Common myeloid progenitor, CD34-positive (primary cell): ENCODE measurements around the gene HIF3A.
"Not testable (repeated sequence)": the region's sequence is repeated elsewhere in the genome, so short reads cannot be mapped to it uniquely, and the experiment has no call there.

Experiments used
- CTCF ChIA-PET: fragments of 350-600 bp; sonication (Branson Sonifier 250); formaldehyde crosslinking; loops from one replicate; lab custom pipeline; 2021; ENCODE audit warnings: antibody characterized with exemption; lab: Charles Lee
- POLR2A ChIA-PET: fragments of 350-600 bp; sonication (Branson Sonifier 250); formaldehyde crosslinking; loops from one replicate; lab custom pipeline; 2021; ENCODE audit warnings: antibody characterized with exemption; lab: Charles Lee
- DNase-seq, 3 donors: peaks; one replicate each; pipeline versions ENCODE4 v3.0.0 to v3.0.0-alpha.2; 2013
- H3K27ac ChIP-seq, 2 experiments: 1 replicate in 1 of 2; 2 replicates in 1 of 2; pipeline ENCODE4 v1.7.0; 2013; ENCODE audit warnings: inconsistent platforms in 2 of 2, low read length in 2 of 2, mild to moderate bottlenecking in 2 of 2, low read depth in 1 of 2, moderate library complexity in 1 of 2; ENCODE audit not compliant: severe bottlenecking in 2 of 2, insufficient read depth in 1 of 2, poor library complexity in 1 of 2
- H3K27me3 ChIP-seq, 5 experiments: replicated peaks in 2 of 5; 1 replicate in 3 of 5; 2 replicates in 2 of 5; pipeline versions ENCODE4 v1.6.1 to v1.7.0; 2013; ENCODE audit warnings: low read length in 4 of 5, mild to moderate bottlenecking in 2 of 5, moderate library complexity in 2 of 5, inconsistent platforms in 1 of 5; ENCODE audit not compliant: insufficient read depth in 5 of 5, control insufficient read depth in 4 of 5
- H3K36me3 ChIP-seq, 4 experiments: 1 replicate in 2 of 4; 2 replicates in 2 of 4; pipeline versions ENCODE4 v1.6.1 to v1.7.0; 2013; ENCODE audit warnings: low read length in 3 of 4, control low read depth in 1 of 4, mild to moderate bottlenecking in 1 of 4; ENCODE audit not compliant: control insufficient read depth in 4 of 4, insufficient read depth in 4 of 4
- H3K4me1 ChIP-seq, 4 experiments: 1 replicate in 3 of 4; 2 replicates in 1 of 4; pipeline versions ENCODE4 v1.6.1 to v1.7.1; 2013; ENCODE audit warnings: low read length in 3 of 4, mild to moderate bottlenecking in 3 of 4, control low read depth in 1 of 4, inconsistent platforms in 1 of 4, moderate library complexity in 1 of 4; ENCODE audit not compliant: control insufficient read depth in 4 of 4, insufficient read depth in 4 of 4; ENCODE audit errors: control extremely low read depth in 1 of 4
- H3K4me3 ChIP-seq, 7 experiments: 1 replicate in 4 of 7; 2 replicates in 3 of 7; pipeline versions ENCODE4 v1.5.1 to v1.7.0; 2013; ENCODE audit warnings: mild to moderate bottlenecking in 7 of 7, low read length in 6 of 7, moderate library complexity in 6 of 7, inconsistent platforms in 2 of 7, low read depth in 2 of 7, control low read depth in 1 of 7; ENCODE audit not compliant: insufficient read depth in 4 of 7, control insufficient read depth in 1 of 7; ENCODE audit errors: extremely low read depth in 1 of 7
- H3K9me3 ChIP-seq, 5 experiments: 1 replicate in 4 of 5; 2 replicates in 1 of 5; pipeline versions ENCODE4 v1.6.1 to v1.7.1; 2013; ENCODE audit warnings: low read length in 4 of 5, mild to moderate bottlenecking in 2 of 5, inconsistent platforms in 1 of 5, low read depth in 1 of 5, moderate library complexity in 1 of 5; ENCODE audit not compliant: control insufficient read depth in 4 of 5, insufficient read depth in 2 of 5; ENCODE audit errors: control extremely low read depth in 1 of 5
- WGBS: methylation state at CpG from one replicate; pipeline ENCODE4 v1.1.5; 2013; ENCODE audit not compliant: insufficient coverage; 5-methylcytosine and 5-hydroxymethylcytosine counted together

Gene HIF3A

DNA sequence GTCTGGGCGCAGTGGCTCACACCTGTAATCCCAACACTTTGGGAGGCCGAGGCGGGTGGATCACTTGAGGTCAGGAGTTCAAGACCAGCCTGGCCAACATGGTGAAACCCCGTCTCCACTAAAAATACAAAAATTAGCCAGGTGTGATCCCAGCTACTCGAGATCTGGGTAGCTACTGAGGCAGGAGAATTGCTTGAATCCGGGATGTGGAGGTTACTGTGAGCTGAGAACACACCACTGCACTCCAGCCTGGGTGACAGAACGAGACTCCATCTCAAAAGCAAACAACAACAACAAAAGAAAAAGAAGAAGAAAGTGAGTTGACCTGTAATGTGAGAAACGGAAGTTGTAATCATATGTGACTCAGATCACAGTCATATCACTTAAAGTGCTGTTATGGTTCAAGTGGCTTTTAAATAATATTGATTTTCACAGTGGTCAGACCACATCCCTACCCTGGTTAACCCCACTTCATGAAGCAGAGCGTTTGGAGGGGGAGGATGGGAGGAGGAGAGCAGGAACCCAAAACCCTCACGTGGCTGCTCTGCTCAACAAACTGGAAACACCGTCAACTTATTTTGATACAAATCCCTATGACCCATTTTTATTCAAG, 34.1 kb upstream of the HIF3A start:
- peaks cover 0 to 58% (median 5%) of the 10 kb centered on the region in 5 experiments for H3K27me3 ChIP-seq
- POLR2A ChIA-PET, result not testable (repeated sequence)

GRCh38 chr19:46264801-46265200, 32.0 kb upstream of the HIF3A start:
- H3K4me1 ChIP-seq, DNase-seq, POLR2A ChIA-PET, H3K4me3 ChIP-seq, H3K36me3 ChIP-seq, H3K9me3 ChIP-seq, H3K27ac ChIP-seq: not testable (repeated sequence)
- peaks cover 0 to 54% (median 6%) of the 10 kb centered on the region in 5 experiments for H3K27me3 ChIP-seq
- CTCF ChIA-PET, result interaction anchor here (0.9 to 5.6 kb wide), 14 partner anchors 10 to 248 kb away, joined by 3 to 36 read pairs (median 4); no protein-coding TSS in a partner anchor
- WGBS, result 100% methylated on average over 4 of the region's 5 CpGs

More for the DNA sequence above, 34.1 kb upstream of the HIF3A start:
- H3K27ac ChIP-seq, H3K4me1 ChIP-seq, H3K9me3 ChIP-seq, H3K36me3 ChIP-seq, H3K4me3 ChIP-seq: not testable (repeated sequence)
- DNase-seq, result peak; percentile 60 to 86 (median 85)
- 68% methylated on average over 5 of the region's 11 CpGs for WGBS
- CTCF ChIA-PET, result interaction anchor here (1.1 to 4.5 kb wide), 2 partner anchors 182 to 185 kb away, joined by 3 to 31 read pairs; no protein-coding TSS in a partner anchor

GRCh38 chr19:46265217-46265828, 31.5 kb upstream of the HIF3A start:
- Histone ChIP-seq H3K36me3 (no peaks in the 10 kb centered on the region), H3K9me3 (no peaks in the 10 kb centered on the region), H3K4me1 (peaks cover 0 to 2% (median 0%) of the 10 kb centered on the region in 4 experiments), H3K4me3 (no peak overlapping the region), H3K27me3 (peaks cover 0 to 56% (median 10%) of the 10 kb centered on the region in 5 experiments), H3K27ac (no peak overlapping the region)
- ChIA-PET CTCF (interaction anchor here (0.8 to 5.6 kb wide), 16 partner anchors 10 to 249 kb away, joined by 3 to 36 read pairs (median 4); no protein-coding TSS in a partner anchor), POLR2A (no interaction called here)
- WGBS, result 22% methylated on average over 9 of the region's 10 CpGs
- DNase-seq, result peak; percentile 78 to 89 (median 86)

- no peak for DNase-seq
- WGBS, result no CpG with 5 or more reads among the region's 7 CpGs
- H3K27me3 ChIP-seq, result peaks cover 3 to 54% (median 19%) of the 10 kb centered on the region in 5 experiments
Observed at GRCh38 chr19:46269101-46269500, 27.7 kb upstream of the HIF3A start.

DNA sequence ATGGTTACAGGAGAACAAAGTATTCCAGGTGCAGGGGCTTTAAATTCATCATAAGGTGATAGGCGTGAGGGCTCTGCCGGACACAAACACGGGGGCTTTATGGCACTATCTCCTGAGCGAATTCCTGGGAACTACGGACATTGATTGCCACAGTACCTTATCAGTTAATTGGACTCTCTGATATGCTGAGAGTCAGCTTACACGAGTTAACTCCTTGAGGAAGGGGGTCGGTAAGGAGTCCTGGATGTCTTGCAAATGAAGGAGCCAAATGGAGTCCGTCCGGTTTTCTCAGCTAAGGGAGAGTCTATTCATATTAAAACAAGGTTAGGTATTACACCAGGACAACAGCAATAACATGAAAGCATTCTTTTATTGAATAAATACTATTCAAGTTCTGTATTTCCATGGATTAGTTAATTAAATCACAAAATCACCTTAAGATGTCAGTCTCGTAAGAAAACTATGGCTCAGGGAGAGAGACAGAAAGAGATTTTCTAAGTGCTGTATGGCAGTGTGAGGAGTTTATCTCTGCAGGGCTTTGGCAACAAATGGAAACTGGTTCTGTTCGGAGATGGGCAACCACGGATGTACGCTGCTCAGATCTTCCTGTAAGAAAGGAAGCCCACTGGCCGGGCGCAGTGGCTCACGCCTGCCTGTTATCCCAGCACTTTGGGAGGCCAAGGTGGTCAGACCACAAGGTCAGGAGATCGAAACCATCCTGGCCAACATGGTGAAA, 26.2 kb upstream of the HIF3A start:
- ChIA-PET CTCF (interaction anchor here (1.1 kb wide), 2 partner anchors 9 to 18 kb away, joined by 3 read pairs; no protein-coding TSS in a partner anchor), POLR2A (no interaction called here)
- no peak overlapping the region for H3K4me3 ChIP-seq

More at GRCh38 chr19:46269101-46269500, 27.7 kb upstream of the HIF3A start:
- H3K4me1 ChIP-seq, result no peaks in the 10 kb centered on the region
- H3K27ac ChIP-seq, result no peak overlapping the region
- H3K36me3 ChIP-seq, result no peaks in the 10 kb centered on the region
- CTCF ChIA-PET, result interaction anchor here (1.5 to 5.6 kb wide), 2 partner anchors 181 to 241 kb away, joined by 4 to 36 read pairs; no protein-coding TSS in a partner anchor
- POLR2A ChIA-PET, result no interaction called here
- H3K9me3 ChIP-seq, result no peaks in the 10 kb centered on the region
- H3K4me3 ChIP-seq, result no peak overlapping the region

DNA sequence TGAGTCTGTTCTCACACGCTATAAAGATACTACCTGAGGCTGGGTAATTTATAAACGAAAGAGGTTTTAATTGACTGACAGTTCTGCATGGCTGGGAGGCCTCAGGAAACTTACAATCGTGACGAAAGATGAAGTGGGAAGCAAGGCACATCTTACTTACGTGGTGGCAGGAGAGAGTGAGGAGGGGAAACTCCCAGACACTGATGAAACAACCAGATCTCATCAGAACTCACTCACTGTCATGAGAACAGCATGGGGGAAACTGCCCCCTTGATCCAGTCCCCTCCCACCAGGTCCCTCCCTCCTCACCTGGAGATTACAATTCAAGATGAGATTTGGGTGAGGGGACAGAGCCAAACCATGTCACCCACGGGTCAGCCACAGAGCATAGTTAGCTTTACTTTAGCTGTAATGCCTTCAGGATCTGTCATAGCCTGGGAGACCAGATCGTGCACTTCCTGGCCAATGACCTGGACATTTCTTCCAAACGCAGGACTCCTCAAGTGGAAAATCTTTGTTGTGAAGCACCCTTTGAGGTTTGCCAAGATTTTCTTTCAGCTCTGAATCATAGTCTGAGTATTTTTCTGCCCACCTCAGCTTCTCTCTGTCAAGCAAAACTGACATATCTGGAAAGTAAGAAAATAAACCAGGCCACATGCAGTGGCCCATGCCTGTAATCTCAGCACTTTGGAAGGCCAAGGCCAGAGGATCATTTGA, 25.2 kb upstream of the HIF3A start:
- no peak for DNase-seq
- ChIA-PET CTCF (interaction anchor here (0.9 kb wide), 1 partner anchor 9 kb away, joined by 3 read pairs; no protein-coding TSS in a partner anchor), POLR2A (no interaction called here)
- peaks cover 3 to 47% (median 19%) of the 10 kb centered on the region in 5 experiments for H3K27me3 ChIP-seq
- H3K9me3 ChIP-seq, result no peaks in the 10 kb centered on the region
- H3K27ac ChIP-seq, result no peak overlapping the region
- WGBS, result 61% methylated on average over 6 of the region's 8 CpGs
- no peaks in the 10 kb centered on the region for H3K4me1 ChIP-seq
- H3K4me3 ChIP-seq, result no peak overlapping the region
- no peaks in the 10 kb centered on the region for H3K36me3 ChIP-seq

More for the DNA sequence above, 26.2 kb upstream of the HIF3A start:
- Histone ChIP-seq H3K27ac (no peak overlapping the region), H3K36me3 (no peaks in the 10 kb centered on the region), H3K4me1 (no peaks in the 10 kb centered on the region), H3K9me3 (no peaks in the 10 kb centered on the region), H3K27me3 (peaks cover 3 to 52% (median 19%) of the 10 kb centered on the region in 5 experiments)
- DNase-seq, result no peak
- WGBS, result 36% methylated on average over 11 of the region's 17 CpGs
